NCI-H1105 treated with DMSO at 0.1 percent for 48 hours (cell line): Measurements from ENCODE around the gene TBC1D22A.
"Not testable (repeated sequence)": the region's sequence is repeated elsewhere in the genome, so short reads cannot be mapped to it uniquely, and the experiment has no call there.

Source experiments
- DNase-seq: peaks from one replicate; lab custom pipeline; 2025; lab: John Stamatoyannopoulos, UW

TBC1D22A gene

DNA sequence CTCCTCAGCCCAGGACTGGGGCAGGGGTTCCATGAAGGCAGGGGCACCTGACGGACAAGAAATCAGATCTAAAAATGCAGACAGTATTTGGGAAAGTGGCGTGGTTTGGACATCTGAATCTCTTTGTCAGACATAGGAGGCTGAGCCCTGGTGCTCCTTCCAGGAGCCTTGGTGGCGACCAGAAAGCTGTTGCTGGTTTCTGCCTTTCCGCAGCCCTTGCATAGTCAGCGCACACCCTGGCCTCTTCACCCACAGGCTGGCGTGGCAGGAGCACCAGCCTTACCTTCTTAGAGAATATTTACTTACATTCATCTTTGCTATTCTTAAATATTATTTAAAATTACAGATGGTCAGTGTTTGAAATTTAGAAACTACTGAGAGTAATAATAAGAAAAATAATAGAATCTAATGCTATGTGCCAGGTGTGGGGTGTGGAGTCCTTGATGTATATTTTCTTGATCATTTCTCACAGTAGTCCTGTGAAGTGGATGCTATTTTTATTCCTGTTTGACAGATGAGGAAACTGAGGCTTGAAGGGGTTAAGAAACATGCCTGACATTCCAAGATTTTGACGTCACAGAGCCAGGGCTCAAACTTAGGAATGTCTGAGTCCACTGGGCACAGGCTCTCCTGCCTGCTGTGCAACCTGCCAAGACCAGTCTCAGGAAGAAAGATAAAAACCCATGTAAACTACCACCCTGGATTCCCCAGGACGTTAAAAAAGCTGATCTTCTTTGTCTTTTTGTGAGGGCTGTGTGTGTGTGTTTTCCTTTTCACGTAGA lies 51.6 kb downstream of the TBC1D22A start:
- no peak for DNase-seq

DNA sequence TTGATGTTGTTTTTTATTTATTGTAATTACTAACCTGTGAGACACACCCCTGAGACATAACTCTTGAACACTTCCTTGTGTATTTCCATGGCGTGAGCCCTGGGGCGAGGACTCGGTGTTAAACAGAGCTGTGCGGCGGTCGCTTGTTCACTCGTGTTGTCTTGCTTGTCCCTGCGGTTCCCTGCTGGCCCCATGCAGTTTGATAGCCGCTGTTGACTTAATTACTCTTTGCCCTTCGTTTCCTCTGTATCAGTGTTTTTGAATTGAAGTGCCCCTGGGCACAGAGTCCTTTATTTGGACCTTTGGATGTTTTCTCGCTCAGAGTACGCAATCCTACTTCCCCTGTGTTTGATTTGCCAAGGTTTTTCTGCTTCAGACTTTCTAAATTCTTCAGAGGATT lies 52.7 kb downstream of the TBC1D22A start:
- no peak for DNase-seq

GRCh38 chr22:46815559-46815895 lies 53.1 kb downstream of the TBC1D22A start:
- no peak for DNase-seq

- DNase-seq = no peak
These were observed 53.7 kb downstream of the TBC1D22A start for GRCh38 chr22:46815896-46816731.

DNA sequence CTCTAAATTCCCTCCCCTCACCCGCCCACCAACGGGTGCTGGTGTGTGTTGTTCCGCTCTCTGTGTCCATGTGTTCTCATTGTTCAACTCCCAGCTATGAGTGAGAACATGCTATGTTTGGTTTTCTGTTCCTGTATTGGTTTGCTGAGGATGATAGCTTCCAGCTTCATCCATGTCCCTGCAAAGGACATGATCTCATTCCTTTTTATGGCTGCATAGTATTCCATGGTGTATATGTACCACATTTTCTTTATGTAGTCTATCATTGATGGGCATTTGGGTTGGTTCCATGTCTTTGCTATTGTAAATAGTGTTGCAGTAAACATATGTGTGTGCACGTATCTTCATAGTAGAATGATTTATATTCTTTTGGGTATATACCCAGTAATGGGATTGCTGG lies 54.9 kb downstream of the TBC1D22A start:
- not testable (repeated sequence) for DNase-seq

- no peak for DNase-seq
These were observed 60.8 kb downstream of the TBC1D22A start for GRCh38 chr22:46823248-46823647.

- DNase-seq = no peak
These were observed 61.2 kb downstream of the TBC1D22A start for GRCh38 chr22:46823654-46824053.

- no peak for DNase-seq
These were observed 62.0 kb downstream of the TBC1D22A start for GRCh38 chr22:46824344-46824909.

DNA sequence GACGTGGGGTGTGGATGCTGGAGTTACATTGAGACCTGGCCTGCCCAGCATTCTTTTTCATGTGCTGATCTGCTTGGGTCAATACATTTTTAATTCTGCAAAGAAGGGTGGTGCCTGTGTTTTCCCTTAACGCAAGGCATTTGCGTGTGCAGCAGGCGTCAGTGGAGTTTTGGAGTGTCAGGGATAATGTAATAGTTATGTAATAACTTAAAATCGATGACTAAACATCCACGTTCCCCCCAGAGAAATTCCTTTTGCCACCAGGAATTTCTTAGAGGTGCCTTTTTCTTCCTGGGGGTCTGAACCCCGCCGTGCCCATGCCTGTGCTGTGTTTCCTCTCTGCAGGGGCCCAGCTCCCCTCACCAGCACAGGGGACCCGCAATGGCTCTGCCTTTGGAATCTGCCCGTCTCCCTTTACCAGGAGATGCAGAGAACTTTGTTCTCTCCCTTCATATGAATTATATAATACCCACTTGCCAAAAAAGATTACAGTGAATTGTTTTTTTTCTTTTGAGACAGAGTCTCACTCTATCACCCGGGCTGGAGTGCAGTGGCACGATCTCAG lies 62.6 kb downstream of the TBC1D22A start:
- DNase-seq = no peak

- DNase-seq = no peak
These were observed 64.1 kb downstream of the TBC1D22A start for GRCh38 chr22:46826438-46827135.

DNA sequence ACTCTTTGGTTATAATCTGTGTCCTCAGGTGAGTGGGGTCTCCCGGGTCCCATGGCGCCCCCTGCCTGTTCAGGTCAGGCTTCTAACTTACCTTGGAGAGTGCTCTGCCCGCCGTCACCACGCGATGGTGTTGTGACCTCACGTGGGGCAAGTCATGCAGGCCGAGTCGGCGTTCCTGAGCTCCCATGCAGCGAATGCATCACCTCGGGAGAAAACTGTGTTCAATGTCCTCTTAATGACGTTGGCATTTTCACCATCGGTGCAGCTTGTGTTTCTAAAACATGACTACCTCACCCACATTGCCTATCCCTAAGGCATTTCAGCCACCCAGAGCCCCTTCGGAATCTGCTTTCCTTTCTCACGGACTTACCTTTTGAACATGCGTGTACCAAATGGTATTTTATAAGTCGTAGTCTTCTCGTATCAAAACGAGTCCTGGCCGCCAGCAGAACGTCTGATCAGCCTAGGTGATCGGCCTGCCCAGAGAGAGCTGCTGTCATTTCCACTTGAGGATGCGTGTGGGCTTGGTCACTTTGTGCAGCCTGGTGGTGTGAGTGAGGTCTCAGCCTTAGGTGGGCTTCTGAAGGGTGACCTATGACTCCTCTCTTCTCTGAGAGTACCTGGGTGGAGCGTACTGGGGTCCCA lies 64.8 kb downstream of the TBC1D22A start:
- DNase-seq = no peak

DNA sequence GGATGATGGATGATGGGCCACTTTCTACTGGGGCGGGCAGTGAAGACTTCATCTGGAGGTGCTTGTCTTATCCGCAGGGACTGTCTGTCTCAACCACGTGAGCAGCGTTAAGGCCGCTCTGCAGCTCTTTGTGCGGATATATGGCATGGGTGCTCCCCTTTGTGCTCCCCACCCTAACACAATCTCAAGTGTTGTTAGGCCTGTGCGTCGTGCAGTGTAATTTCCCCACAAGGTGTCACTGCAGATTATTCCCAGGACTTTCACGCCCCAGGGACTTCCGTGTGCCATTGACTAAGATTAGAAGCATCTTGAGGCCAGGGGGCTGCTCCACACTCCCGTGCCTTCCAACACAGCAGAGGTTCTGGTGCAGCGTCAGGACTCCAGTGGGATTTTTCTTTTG lies 65.3 kb downstream of the TBC1D22A start:
- DNase-seq = no peak

DNA sequence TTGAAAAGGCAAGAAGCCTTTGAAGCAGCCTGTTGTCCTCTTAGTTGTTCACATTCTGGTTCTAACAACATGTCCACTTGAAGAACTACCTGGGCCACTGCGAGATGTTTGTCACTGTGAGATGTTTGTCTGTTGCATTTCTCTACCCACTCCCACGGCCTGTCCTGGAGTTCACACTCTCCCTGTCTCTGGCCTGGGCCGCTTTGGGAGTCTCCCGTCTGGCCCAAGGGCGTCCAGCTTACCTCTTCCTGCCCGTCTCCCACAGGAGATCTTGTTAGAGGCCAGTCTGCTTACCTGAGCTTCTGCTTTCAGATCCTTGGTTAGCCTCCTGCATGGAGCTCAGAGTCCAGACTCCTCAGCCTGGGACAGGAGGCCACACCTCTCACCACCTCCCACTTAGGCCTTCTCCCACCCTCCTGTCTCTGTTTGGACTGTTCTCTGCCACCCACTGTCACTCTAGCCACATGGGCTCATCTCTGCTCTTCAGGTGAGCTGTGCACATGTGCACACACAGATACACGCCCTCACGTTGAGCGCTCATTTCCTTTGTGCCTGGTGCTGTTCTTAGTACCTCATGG lies 66.0 kb downstream of the TBC1D22A start:
- no peak for DNase-seq

DNA sequence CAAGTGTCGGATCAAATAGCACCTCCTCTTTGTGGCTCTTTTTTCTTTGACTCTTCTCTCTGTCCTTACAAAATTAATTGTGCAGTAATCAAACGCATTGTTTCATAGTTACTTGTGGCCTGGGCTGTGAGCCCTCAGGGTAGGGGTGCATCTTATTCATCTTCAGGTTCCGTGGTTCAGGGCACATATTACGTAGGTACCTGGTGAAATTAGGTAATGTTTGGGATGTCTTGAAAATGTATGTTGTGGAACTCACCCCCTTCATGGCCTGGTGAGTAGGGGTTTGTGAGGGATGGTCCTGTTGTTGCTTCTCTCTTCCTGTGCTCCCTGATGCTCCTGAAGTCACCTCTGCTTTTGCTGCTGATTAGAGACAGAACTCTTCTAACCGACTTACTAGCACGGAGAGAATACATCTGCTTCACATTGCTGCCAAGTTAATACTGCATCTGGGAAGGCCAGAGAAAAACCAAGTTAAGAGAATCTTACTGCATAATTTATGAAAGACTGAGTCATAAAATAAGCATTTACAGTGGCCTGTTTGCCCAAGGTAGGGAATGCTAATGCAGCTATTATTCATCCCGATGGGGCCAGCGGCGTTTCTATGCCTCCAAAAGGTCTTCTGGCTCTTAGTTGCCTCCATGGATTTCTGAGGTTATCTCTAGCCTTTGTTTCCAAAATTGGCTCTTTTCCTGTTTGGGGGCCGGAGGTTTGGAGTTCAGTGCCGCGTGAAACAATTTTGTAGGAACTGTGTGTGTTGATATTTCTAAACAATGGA lies 66.9 kb downstream of the TBC1D22A start:
- no peak for DNase-seq

DNA sequence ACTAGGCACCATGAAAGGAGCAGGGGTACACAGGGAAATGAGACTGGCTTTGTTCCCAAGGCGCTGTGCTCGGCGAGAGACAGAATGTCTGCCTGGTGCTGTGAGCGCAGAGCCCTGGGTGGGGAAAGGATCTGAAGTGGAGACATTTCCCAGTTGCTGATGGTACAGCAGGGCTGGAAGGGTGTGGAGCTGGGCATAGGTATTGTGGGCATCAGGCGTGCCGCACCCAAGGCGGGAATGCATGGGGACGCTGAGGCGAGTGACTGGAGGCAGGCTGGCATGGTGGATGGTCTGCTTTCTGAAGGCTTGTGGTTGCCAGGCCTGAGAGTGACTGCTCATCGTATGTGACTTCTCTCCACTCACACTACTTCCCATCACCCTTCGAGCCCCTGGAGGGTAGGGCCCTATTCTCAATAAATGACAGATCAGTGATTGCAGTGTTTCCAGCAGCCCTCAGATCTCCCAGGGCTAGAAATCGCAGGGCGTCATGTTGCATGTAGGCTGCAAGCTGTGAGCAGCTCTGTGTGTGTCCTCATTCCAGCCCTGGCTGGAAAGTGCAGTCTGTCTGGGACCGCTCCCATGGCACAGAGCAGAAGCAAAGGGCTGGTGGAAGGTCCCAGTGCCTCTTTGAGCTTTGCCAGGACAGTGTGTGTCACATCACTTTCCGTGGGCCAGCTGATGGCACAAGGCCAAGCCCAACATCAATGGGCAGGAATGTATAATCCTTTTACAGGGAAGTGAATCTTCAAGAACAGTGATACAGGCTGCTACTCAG lies 67.7 kb downstream of the TBC1D22A start:
- no peak for DNase-seq

DNA sequence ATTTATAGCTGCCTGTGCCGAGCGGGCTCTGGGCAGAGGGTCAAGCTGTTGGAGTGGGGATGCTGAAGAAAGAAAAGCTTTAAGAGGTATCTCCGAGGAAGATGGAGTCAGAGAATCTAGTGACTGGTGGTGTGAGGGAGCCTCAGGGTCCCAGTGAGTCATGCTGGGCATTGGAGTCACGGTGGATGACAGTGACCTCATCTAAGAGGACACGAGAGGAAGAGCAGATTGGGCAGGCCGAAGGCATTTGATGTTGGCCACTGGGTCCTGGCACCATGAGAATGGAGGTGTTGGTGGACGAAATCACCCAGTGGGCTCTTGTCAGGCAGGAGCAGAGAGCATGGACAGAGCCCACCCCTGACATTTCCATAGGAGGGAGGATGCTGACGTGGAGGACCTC lies 68.4 kb downstream of the TBC1D22A start:
- no peak for DNase-seq

- no peak for DNase-seq
These were observed 70.8 kb downstream of the TBC1D22A start for GRCh38 chr22:46833228-46833627.

DNA sequence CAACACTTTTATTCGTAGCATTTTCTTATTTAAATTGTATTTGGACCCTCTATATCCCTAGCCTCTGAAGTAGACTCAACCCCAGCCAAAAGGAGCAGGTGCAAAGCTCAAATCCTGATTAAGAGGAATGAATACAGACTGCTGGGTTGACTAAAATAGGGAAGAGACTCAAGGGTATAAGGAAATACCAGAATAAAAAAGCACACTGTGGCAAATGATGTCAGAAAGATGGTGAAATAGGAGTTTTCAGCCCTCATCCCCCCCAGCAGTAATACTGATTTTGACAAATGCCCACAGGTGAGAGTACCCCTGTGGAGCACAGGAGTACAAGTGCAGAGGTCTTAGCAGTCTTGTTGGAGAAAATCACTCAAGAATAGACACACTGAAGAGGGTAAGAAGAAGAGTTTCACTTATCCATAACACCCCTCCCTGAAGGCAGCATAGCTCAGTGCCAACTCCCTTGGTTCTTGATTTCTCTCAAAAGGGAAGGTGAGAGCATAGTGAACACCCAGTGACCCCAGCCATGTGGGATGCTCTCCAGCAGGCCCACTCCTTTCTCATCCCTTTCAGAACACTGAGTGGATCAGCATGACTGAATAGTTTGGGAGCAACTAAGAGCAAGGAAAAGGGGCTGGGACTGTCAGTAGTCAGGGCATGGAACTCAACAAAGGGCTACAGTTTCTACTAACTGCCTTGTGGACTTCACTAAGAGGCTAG lies 71.7 kb downstream of the TBC1D22A start:
- no peak for DNase-seq

DNA sequence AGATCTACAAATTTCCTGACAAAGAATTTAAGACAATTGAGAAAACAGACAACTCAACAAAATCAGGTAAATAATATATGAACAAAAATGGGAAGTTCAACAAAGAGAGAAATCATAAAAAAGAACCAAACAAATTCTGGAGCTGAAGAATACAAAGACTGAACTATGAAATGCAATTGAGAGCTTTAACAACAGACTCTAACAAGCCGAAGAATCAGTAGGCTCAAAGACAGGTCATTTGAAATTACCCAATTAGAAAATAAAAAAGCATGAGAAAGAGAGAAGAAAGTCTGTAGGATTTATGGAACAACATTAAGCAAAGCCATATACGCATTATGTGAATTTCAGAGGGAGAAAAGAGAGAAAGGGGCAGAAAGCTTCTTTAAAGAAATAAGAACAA lies 72.8 kb downstream of the TBC1D22A start:
- no peak for DNase-seq
